ENCODE data around the gene UGT1A9.
"Not testable (repeated sequence)": the region's sequence is repeated elsewhere in the genome, so short reads cannot be mapped to it uniquely, and the experiment has no call there.

The UGT1A9 gene

DNA sequence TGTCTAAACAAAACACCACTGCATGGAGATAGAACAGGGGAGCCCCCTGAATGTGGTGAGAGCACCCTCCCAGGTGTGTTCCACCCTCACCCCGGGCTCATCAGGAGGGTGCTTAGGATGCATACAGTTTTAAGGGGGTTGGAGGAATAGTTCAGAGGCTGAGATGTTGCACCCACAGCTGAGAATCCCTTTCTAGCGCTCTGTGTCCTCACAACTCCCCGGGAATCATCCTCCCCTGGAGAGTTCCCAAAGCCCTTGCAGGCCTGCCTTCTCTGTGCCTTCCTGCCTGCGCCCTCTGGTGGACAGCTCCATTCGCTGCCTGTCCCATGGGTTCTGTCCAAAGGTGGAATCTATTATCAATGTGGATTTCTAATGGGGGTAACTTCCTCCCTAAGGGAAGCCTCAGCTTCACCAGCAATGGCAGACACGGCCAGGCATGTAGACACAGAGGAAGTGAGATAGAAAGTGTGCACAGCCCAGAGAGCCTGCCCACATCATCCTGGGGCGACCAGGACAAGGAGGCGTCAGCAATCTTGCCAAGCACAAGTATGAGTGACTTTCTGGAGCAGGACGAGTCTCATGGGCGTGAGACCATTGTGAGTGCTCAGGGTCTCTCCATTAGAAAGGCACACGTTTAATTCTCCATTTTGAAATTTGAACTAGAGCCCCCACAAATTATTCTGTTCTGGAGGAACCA, 39.8 kb downstream of the UGT1A9 start:
- DNase-seq (ENCODE audit: low spot score) = peak; percentile 73

DNA sequence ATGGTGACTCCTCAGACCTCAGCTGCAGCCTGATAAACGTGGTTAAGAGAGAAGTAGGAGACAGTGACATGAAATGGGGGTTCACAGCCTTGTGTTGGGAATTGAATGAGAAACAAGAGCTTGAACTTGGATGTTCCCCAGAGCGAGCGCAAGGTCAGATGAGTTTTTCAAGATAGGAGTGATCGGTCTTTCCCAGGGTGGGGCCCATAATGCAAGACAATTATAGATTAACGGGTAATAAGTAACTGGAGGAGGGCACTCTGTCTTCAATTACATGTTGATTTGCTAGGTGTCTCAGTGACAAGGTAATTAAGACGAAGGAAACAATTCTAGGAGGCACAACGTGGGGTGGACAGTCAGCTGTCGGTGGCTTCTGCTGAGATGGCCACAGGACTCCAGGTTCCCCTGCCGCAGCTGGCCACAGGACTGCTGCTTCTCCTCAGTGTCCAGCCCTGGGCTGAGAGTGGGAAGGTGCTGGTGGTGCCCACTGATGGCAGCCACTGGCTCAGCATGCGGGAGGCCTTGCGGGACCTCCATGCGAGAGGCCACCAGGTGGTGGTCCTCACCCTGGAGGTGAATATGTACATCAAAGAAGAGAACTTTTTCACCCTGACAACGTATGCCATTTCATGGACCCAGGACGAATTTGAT, 41.0 kb downstream of the UGT1A9 start, which contains the start of gene UGT1A5:
Gene UGT1A5 (plus strand): TSS at position 297 of the 651 bp plus-strand sequence. CDS start 85 bp downstream, at position 382.
- no peak for DNase-seq (ENCODE audit: low spot score)

DNA sequence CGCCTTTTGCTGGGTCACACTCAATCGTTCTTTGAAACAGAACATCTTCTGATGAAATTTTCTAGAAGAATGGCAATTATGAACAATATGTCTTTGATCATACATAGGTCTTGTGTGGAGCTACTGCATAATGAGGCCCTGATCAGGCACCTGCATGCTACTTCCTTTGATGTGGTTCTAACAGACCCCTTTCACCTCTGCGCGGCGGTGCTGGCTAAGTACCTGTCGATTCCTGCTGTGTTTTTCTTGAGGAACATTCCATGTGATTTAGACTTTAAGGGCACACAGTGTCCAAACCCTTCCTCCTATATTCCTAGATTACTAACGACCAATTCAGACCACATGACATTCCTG, 41.5 kb downstream of the UGT1A9 start:
- DNase-seq (ENCODE audit: low spot score) = no peak

DNA sequence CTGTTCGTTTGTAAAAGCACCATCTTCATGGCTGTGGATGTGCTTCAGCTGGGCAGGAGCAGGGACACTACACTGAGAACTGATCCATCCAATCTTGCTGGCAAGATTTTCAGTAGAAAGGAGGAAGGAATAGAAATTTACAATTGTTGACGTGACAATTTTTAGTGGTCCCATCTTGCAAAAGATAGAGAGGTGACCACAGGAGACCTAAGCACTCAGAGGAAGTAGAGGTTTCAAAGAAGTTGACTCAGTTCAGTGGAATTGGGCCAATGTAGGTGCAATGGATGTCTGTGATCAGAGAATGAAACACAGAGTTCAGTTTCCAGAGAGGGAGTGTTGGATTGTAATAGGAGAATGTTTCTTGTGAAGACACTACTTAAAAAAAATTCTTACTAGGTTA, 42.4 kb downstream of the UGT1A9 start:
- no peak for DNase-seq (ENCODE audit: low spot score)

DNA sequence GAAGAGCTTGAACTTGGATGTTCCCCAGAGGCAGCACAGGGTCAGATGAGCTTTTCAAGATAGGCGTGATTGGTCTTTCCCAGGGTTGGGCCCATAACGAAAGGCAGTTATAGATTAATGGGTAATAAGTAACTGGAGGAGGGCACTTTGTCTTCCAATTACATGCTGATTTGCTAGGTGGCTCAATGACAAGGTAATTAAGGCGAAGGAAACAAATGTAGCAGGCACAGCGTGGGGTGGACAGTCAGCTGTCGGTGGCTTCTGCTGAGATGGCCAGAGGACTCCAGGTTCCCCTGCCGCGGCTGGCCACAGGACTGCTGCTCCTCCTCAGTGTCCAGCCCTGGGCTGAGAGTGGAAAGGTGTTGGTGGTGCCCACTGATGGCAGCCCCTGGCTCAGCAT, 46.9 kb downstream of the UGT1A9 start, which contains the start of gene UGT1A4:
Gene UGT1A4 (plus strand): TSS at position 185 of the 400 bp plus-strand sequence. CDS start 85 bp downstream, at position 270.
- DNase-seq (ENCODE audit: low spot score) = no peak

DNA sequence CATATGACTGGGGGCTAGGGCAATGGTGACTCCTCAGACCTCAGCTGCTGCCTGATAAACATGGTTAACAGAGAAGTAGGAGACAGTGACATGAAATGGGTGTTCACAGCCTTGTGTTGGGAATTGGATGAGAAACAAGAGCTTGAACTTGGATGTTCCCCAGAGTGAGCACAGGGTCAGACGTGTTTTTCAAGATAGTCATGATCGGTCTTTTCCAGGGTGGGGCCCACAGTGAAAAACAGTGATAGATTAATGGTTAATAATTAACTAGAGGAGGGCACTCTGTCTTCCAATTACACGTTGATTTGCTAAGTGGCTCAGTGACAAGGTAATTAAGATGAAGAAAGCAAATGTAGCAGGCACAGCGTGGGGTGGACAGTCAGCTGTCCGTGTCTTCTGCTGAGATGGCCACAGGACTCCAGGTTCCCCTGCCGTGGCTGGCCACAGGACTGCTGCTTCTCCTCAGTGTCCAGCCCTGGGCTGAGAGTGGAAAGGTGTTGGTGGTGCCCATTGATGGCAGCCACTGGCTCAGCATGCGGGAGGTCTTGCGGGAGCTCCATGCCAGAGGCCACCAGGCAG, 57.1 kb downstream of the UGT1A9 start, which contains the start of gene UGT1A3:
Gene UGT1A3 (plus strand): TSS at position 320 of the 579 bp plus-strand sequence. CDS start 85 bp downstream, at position 405.
- DNase-seq (ENCODE audit: low spot score) = no peak

DNA sequence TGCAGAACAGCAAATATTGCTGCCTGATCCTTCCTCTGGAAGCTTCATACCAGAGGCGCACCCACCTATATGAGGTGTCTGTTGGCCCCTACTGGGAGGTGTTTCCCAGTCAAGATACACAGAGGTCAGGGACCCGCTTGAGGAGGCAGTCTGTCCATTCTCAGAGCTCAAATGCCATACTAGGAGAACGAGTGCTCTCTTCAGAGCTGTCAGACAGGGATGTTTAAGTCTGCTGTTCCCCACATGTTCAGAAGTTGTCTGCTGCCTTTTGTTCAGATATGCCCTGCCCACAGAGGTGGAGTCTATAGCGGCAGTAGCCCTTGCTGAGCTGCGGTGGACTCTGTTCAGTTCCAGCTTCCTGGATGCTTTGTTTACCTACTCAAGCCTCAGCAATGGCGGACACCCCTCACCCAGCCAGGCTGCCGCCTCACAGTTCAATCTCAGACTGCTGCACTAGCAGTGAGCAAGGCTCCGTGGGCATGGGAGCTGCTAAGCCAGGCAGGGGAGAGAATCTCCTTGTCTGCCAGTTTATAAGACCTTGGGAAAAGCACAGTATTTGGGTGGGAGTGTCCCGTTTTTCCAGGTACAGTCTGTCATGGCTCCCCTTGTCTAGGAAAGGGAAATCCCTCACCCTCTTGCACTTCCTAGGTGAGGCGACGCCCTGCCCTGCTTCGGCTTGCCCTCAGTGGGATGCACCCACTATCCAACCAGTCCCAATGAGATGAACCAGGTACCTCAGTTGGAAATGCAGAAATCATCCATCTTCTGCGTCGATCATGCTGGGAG, 65.4 kb downstream of the UGT1A9 start:
- not testable (repeated sequence) for DNase-seq (ENCODE audit: low spot score)

DNA sequence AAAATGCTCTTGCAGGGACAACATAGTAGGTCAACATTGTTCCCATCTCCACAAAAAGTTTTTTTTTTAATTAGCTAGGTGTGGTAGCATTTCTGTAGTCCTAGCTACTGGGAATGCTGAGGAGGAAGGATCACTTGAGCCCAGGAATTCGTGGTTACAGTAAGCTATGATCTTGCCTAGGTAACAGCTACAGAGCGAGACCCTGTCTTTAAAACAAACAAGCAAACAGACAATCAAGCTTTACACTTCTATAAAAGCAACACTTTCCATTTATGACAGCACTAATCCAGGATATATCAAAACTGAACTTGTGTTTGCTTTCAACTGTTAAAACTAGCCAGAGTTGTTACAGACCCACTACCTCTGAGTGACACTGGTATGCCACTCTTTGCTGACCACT, 69.2 kb downstream of the UGT1A9 start:
- no peak for DNase-seq (ENCODE audit: low spot score)

DNA sequence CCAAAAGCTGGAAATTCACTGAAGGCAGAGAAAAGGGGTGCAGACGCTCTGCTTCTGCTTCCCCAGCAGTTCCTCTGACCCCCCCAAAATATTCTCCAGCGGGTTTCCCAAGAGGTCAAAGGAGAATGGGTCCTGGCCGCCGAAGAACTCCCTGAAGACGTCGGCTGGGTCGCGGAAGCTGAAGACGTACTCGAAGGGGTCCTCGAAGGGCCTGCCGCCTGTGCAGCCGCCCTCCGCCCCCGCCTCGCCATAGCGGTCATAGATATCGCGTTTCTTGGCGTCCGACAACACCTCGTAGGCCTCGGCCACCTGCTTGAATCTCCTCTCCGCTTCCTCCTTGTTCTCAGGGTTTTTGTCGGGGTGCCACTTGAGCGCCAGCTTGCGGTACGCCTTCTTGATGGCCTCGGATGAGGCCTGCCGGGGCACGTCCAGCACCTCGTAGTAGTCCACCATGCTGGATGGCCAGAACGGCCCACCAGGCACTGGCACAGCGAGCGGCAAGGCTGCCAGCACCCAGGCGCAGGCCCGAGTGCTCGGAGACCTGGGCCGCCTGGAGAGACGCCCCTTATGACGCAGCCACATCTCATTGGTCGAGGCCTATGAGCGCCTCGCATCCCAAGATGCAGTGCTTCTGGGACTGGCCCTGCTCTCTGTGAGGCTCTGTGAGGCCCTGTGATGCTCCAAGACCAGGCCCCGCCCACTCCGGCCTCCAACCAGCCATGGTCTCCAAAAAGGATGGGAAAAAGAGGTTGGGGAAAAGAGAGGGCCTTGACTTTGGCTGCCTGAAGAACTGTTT, 72.0 kb downstream of the UGT1A9 start:
- DNase-seq (ENCODE audit: low spot score) = no peak

DNA sequence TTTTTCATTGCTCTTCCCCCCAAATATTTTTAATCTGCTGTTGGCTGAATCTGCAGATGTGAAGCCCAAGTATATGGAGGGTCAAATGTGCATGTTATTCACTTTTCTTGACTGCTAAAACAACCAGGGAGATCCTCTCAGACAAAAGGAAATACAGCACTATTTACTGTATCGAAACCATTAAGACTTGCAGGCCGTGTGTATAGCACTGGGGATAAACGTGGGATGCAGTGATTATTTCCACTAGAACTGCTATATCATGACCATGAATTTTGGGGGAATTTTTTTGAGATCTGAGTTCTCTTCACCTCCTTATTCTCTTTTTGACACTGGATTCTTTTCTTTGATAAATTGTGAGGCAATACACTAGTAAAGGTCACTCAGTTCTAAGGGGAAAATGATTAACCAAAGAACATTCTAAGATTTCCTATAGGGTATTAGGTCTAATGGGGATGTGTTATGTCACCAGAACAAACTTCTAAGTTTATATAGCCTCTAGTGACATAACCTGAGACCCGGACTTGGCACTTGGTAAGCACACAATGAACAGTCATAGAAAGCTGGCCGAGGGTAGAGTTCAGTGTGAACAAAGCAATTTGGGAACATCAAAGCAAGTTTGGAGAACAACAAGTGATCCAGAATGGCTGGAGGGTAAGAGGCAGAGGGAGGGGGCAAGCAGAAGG, 73.5 kb downstream of the UGT1A9 start:
- DNase-seq (ENCODE audit: low spot score) = no peak

DNA sequence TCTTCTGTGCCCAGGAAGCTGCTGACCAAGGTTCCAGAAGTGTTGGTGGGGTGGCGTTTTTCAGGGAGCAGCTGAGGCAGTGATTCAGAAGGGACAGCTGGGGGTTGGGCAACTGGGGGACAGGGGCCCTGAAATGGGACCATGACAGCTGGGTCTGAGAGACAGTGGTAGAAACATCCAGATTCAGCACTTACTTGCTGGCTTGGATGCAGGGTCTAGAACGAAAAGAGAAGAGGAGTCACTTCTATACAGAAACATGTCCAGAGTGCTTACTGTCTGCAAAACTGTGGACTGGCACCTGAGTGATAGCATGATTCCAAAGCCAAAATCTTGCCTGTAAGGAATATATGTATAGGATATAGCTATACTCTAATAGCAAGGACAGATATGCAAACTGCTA, 74.1 kb downstream of the UGT1A9 start:
- DNase-seq (ENCODE audit: low spot score) = not testable (repeated sequence)

DNA sequence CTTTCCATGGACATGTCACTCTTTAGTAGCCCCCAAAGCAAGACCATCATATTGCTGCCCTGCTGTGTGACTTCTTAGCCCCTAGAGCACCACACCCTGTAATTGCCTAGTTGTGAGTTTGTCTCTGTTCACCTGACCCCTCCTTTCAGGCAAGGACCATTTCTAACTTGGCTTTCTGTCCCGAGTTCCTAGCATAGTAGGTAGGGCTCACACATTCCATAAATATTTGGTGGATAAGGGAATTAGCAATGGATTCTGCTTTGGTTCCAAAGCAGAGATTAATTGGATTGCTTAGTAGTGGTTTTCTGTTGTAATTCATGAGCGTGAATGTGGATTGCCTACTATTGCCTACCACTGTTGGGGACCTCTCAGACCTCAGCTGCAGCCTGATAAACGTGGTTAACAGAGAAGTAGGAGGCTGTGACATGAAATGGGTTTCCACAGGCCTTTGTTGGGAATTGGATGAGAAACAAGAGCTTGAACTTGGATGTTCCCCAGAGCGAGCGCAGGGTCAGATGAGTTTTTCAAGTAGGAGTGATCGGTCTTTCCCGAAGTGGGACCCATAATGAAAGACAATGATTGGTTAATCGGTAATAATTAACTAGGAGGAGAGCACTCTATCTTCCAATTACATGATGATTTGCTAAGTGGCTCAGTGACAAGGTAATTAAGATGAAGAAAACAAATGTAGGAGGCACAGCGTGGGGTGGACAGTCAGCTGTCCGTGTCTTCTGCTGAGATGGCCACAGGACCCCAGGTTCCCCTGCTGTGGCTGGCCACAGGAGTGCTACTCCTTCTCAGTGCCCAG, 75.0 kb downstream of the UGT1A9 start:
- no peak for DNase-seq (ENCODE audit: low spot score)

DNA sequence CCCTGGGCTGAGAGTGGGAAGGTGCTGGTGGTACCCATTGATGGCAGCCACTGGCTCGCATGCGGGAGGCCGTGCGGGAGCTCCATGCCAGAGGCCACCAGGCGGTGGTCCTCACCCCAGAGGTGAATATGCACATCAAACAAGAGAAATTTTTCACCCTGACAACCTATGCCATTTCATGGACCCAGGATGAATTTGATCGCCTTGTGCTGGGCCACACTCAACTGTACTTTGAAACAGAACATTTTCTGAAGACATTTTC, 75.5 kb downstream of the UGT1A9 start:
- DNase-seq (ENCODE audit: low spot score) = no peak

DNA sequence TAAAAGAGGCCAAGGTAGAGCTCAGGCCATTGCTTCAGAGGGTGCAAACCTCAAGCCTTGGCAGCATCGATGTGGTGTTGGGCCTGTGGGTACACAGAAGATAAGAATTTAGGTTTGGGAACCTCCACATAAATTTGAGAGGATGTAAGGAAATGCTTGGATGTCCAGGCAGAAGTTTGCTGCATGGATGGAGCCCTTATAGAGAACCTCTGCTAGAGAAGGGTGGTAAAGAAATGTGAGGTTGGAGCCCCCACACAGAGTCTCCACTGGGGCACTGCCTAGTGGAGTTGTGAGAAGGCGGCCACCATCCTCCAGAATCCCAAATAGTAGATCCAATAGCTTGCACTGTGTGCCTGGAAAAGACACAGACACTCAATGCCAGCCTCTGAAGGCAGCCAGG, 79.0 kb downstream of the UGT1A9 start:
- not testable (repeated sequence) for DNase-seq (ENCODE audit: low spot score)

DNA sequence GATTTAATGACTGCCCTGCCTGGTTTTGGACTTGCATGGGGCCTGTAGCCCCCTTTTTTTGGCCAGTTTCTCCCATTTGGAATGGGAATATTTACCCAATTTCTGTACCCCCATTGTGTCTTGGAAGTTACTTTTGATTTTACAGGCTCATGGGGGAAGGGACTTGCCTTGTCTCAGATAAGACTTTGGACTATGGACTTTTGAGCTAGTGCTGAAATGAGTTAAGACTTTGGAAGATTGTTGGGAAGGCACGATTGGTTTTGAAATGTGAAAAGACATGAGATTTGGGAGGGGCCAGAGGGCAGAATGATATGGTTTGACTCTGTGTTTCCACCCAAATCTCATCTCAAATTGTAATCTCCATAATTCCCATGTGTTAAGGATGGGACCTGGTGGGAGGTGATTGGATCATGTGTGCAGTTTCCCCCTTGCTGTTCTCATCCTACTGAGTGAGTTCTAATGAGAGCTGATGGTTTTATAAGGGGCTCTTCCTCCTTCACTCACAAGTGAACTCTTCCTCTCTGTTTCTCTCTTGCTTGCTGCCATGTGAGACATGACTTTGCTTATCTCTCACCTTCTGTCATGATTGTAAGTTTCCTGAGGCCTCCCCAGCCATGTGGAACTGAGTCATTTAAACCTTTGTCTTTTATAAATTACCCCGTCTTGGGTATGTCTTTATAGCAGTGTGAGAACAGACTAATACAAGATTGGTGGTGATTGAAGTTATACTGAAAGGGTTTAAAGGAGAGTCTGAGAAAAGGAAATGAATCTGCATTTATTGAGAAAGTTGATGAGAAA, 79.7 kb downstream of the UGT1A9 start:
- not testable (repeated sequence) for DNase-seq (ENCODE audit: low spot score)

DNA sequence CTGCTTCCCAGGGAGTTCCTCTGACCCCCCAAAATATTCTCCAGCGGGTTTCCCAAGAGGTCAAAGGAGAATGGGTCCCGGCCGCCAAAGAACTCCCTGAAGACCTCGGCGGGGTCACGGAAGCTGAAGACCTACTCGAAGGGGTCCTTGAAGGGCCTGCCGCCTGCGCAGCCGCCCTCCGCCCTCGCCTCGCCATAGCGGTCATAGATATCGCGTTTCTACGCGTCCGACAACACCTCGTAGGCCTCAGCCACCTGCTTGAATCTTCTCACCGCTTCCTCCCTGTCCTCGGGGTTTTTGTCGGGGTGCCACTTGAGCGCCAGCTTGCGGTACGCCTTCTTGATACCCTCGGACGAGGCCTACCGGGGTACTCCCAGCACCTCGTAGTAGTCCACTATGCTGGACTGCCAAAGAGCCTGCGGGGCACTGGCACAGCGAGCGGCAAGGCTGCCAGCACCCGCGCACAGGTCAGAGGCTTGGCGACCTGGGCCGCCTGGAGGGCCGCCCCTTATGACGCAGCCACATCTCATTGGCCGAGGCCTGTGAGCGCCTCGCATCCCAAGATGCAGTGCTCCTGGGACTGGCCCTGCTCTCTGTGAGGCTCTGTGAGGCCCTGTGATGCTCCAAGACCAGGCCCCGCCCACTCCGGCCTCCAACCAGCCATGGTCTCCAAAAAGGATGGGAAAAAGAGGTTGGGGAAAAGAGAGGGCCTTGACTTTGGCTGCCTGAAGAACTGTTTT, 83.3 kb downstream of the UGT1A9 start:
- no peak for DNase-seq (ENCODE audit: low spot score)

DNA sequence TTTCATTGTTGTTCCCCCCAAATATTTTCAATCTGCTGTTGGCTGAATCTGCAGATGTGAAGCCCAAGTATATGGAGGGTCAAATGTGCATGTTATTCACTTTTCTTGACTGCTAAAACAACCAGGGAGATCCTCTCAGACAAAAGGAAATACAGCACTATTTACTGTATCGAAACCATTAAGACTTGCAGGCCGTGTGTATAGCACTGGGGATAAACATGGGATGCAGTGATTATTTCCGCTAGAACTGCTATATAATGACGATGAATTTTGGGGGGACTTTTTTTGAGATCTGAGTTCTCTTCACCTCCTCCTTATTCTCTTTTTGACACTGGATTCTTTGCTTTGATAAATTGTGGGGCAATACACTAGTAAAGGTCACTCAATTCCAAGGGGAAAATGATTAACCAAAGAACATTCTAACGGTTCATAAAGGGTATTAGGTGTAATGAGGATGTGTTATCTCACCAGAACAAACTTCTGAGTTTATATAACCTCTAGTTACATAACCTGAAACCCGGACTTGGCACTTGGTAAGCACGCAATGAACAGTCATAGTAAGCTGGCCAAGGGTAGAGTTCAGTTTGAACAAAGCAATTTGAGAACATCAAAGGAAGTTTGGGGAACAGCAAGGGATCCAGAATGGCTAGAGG, 84.9 kb downstream of the UGT1A9 start:
- DNase-seq (ENCODE audit: low spot score) = peak; percentile 69

DNA sequence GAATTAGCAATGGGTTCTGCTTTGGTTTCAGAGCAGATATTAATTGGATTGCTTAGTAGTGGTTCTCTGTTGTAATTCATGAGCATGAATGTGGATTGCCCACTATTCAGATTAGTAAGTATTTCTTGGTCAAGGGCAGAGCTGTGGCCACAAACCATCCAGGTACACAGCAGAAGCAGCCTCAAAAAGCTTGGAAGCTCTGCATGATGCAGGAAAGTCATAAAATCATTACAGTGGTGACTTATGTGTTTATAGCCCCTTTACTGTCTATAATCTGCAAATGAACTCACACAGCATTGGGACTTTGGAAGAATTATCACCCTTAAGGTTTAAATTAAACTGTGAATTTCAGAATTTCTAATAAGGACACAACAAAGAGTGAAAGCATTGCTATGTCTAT, 86.4 kb downstream of the UGT1A9 start:
- no peak for DNase-seq (ENCODE audit: low spot score)
